Spleen (tissue), 11 donors: ENCODE data around the gene FAM13B. TPM values are rescaled to one million over a fixed set of nuclear protein-coding genes. Genes with fewer than 3 reads are reported as not detected.

Experiments
- DNase-seq: peaks from one replicate; pipeline ENCODE4 v3.0.0-alpha.2; 2020
- H3K27ac ChIP-seq, 8 donors: fragments of 200-600 bp; sonication (generic) in 7 of 8; 1 replicate in 4 of 8; 2 replicates in 4 of 8; pipeline versions ENCODE4 v1.5.0 to v1.8.0; 2016 to 2021; ENCODE audit warnings: inconsistent platforms in 4 of 8, mild to moderate bottlenecking in 4 of 8, moderate library complexity in 1 of 8
- H3K27me3 ChIP-seq, 7 donors: fragments of 200-600 bp; sonication (generic) in 6 of 7; replicated peaks in 1 of 7; 1 replicate in 4 of 7; 2 replicates in 3 of 7; pipeline versions ENCODE4 v1.5.0 to v1.8.0; 2016 to 2021; ENCODE audit warnings: inconsistent platforms in 3 of 7, mild to moderate bottlenecking in 1 of 7
- H3K36me3 ChIP-seq, 6 donors: fragments of 200-600 bp; sonication (generic) in 5 of 6; 1 replicate in 4 of 6; 2 replicates in 2 of 6; pipeline versions ENCODE4 v1.5.0 to v1.8.0; 2016 to 2021; ENCODE audit warnings: inconsistent platforms in 2 of 6
- H3K4me1 ChIP-seq, 6 donors: fragments of 200-600 bp; sonication (generic) in 5 of 6; 1 replicate in 3 of 6; 2 replicates in 3 of 6; pipeline versions ENCODE4 v1.5.0 to v1.8.0; 2016 to 2021; ENCODE audit warnings: inconsistent platforms in 3 of 6
- H3K4me3 ChIP-seq, 8 donors: fragments of 200-600 bp; sonication (generic) in 7 of 8; 1 replicate in 4 of 8; 2 replicates in 4 of 8; pipeline versions ENCODE4 v1.5.0 to v1.8.0; 2016 to 2021; ENCODE audit warnings: inconsistent platforms in 4 of 8, mild to moderate bottlenecking in 4 of 8, moderate library complexity in 2 of 8
- H3K9me3 ChIP-seq, 8 donors: fragments of 200-600 bp; sonication (generic) in 7 of 8; 1 replicate in 4 of 8; 2 replicates in 4 of 8; pipeline versions ENCODE4 v1.5.0 to v1.8.0; 2016 to 2021; ENCODE audit warnings: inconsistent platforms in 4 of 8
- POLR2A ChIP-seq, 3 donors: fragments of 450-650 bp; IDR thresholded peaks; one replicate each; pipeline ENCODE4 v1.5.1; 2017; ENCODE audit warnings: antibody characterized with exemption in 3 of 3, mild to moderate bottlenecking in 1 of 3
- POLR2AphosphoS5 ChIP-seq, 3 donors: sonication (generic); formaldehyde crosslinking; IDR thresholded peaks; one replicate each; pipeline ENCODE4 v1.5.1; 2017; ENCODE audit warnings: antibody characterized with exemption in 3 of 3
- WGBS, 5 donors: extraction: QIAGEN DNeasy Blood & Tissue Kit in 3 of 5; methylation state at CpG; one replicate each; pipeline versions ENCODE4 v1.1.5 to v1.1.7; 2013 to 2018; 5-methylcytosine and 5-hydroxymethylcytosine counted together
- intact Hi-C: fragments of 100-400 bp; cut with DNase I; formaldehyde crosslinking; loops from one replicate; pipeline ENCODE4 v1.15.0; 2023; ENCODE audit warnings: low total_unique reads
- polyA plus RNA-seq, 3 donors: library from polyadenylated mRNA; stranded (reverse); fragments of 200-250 nt; gene quantifications; one replicate each; pipeline ENCODE4 v1.2.1, GENCODE V29; 2013
- total RNA-seq, 7 donors: library from RNA; depleted of rRNA in 3 of 7; stranded (reverse); fragments of >200 nt in 3 of 7; fragmentation: NEBNext Ultra II Directional in 4 of 7; extraction: Animal tissue kit (Norgen Biotek cat#: 25700) in 4 of 7; gene quantifications; one replicate each; pipeline versions ENCODE4 v1.1.0 to v1.2.1, GENCODE V29; 2016 to 2021
- TF ChIP-seq, protein P1 (sequence below), 11 experiments: fragments of 200-600 bp in 7 of 11; fragments of 450-650 bp in 4 of 11; sonication (generic) in 4 of 11; IDR thresholded peaks in 8 of 11; conservative IDR thresholded peaks in 3 of 11; 1 replicate in 7 of 11; 2 replicates in 4 of 11; pipeline versions ENCODE4 v1.4.0 to v1.8.0; 2016 to 2021; ENCODE audit warnings: antibody characterized with exemption in 11 of 11, inconsistent platforms in 4 of 11, mild to moderate bottlenecking in 1 of 11
- donor health status: healthy with polysubstance abuse.
- donor health status: DM: no; HTN: no; CAD: no; lungs with moderate emphysema.
- donor health status: DM: no; HTN: no; CAD: no.
- donor health status: Bipolar disorder and iron deficiency.
- donor health status: healthy.
- donor health status: DM: no; HTN: no; CAD: no.
- donor health status: DM: yes; HTN: yes; CAD: no.

The FAM13B gene
- total and polyA plus RNA-seq, 10 donors, result 11.3 to 91.9 (median 66.4) TPM

DNA sequence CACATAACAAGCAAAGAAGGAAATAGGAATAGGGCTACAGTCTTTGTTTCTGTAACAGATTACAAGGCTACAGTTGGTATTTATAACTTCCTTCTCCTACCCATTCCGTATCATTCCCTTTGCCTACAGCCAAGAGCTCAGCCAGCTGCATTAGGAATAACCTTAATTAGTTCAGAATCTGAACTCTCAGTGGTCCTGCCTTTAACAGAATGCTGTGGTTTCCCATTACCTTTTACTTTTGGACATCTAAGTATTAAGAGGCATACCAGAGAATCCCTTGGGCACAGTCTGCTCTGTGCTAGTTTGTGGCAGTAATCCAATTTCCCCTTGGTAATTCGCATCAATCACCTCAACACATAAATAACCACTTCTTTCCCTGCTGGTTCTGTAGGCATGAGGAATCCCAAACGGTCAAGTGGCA, 99.4 kb downstream of the FAM13B start:
- peak overlapping the region in 1 of 8 donors; percentile 4 for H3K27ac ChIP-seq
- no peaks in the 10 kb centered on the region for H3K9me3 ChIP-seq
- H3K27me3 ChIP-seq, result no peaks in the 10 kb centered on the region
- DNase-seq, result no peak
- TF ChIP-seq, protein P1, sequence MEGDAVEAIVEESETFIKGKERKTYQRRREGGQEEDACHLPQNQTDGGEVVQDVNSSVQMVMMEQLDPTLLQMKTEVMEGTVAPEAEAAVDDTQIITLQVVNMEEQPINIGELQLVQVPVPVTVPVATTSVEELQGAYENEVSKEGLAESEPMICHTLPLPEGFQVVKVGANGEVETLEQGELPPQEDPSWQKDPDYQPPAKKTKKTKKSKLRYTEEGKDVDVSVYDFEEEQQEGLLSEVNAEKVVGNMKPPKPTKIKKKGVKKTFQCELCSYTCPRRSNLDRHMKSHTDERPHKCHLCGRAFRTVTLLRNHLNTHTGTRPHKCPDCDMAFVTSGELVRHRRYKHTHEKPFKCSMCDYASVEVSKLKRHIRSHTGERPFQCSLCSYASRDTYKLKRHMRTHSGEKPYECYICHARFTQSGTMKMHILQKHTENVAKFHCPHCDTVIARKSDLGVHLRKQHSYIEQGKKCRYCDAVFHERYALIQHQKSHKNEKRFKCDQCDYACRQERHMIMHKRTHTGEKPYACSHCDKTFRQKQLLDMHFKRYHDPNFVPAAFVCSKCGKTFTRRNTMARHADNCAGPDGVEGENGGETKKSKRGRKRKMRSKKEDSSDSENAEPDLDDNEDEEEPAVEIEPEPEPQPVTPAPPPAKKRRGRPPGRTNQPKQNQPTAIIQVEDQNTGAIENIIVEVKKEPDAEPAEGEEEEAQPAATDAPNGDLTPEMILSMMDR (IDR thresholded peaks at IDR 0.05 in 8 of 11, conservative IDR thresholded peaks at IDR 0.05 in 3 of 11), result no peak
- no peak for TF ChIP-seq POLR2AphosphoS5 (IDR thresholded peaks at IDR 0.05)
- TF ChIP-seq POLR2A (IDR thresholded peaks at IDR 0.05), result no peak
- H3K4me3 ChIP-seq, result no peak overlapping the region
- WGBS, 5 donors, result 45 to 66% (median 55%) methylated on average over 3 of the region's 3 CpGs
- intact Hi-C loops, result no loop called here
- H3K4me1 ChIP-seq, result no peaks in the 10 kb centered on the region
- H3K36me3 ChIP-seq, result peaks cover 0 to 44% (median 12%) of the 10 kb centered on the region in 6 donors

DNA sequence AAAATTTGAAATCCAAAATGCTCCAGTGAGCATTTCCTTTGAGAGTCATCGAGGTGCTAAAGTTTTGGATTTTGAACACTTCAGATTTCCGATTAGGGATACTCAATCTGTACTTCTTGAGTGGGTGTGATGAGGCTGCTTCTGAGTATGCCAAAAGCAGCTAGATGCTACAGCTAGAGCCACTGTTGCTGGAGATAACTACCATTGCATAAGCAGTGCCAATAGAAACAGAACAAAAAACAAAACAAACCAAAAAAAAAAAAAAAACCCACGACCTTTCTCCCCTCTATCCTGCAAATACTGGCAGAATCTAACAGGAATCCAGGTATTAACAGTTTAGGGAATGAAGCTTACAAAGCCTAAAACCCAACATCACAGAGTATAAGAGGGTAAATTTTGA, 100.1 kb downstream of the FAM13B start:
- Histone ChIP-seq H3K27ac (peak overlapping the region in 1 of 8 donors; percentile 4), H3K36me3 (peaks cover 0 to 44% (median 9%) of the 10 kb centered on the region in 6 donors), H3K27me3 (no peaks in the 10 kb centered on the region), H3K4me1 (no peaks in the 10 kb centered on the region), H3K9me3 (no peaks in the 10 kb centered on the region), H3K4me3 (no peak overlapping the region)
- DNase-seq, result no peak
- TF ChIP-seq, protein P1 (IDR thresholded peaks at IDR 0.05 in 8 of 11, conservative IDR thresholded peaks at IDR 0.05 in 3 of 11), result no peak
- no peak for TF ChIP-seq POLR2AphosphoS5 (IDR thresholded peaks at IDR 0.05)
- no peak for TF ChIP-seq POLR2A (IDR thresholded peaks at IDR 0.05)
- intact Hi-C loops, result no loop called here
- WGBS, 5 donors, result 73 to 83% (median 79%) methylated on average over 3 of the region's 3 CpGs

DNA sequence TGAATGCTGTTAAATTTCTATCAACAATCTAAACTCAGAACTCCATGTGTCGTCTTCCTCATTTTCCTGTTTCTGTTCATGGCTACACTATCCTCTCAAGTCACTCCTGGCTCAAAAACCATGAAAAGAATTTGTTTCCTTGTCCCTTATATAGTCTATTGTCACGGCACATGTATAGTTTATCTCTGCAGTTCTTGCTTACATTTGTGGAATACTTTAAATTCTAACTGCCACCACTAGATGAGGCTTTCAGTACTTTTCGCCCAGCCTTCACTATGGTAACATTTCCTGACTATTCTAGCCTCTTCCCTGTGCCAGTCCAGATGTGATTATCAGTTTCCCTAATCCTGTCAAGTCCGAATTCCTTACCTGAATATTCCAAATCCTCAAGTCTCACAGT, 109.0 kb downstream of the FAM13B start:
- TF ChIP-seq, protein P1 (IDR thresholded peaks at IDR 0.05 in 8 of 11, conservative IDR thresholded peaks at IDR 0.05 in 3 of 11), result no peak
- TF ChIP-seq POLR2A (IDR thresholded peaks at IDR 0.05) (no peak), POLR2AphosphoS5 (IDR thresholded peaks at IDR 0.05) (no peak)
- 63 to 78% (median 75%) methylated on average over 4 of the region's 4 CpGs for WGBS, 5 donors
- no peaks in the 10 kb centered on the region for H3K4me1 ChIP-seq
- DNase-seq, result no peak
- H3K27ac ChIP-seq, result no peak overlapping the region
- H3K9me3 ChIP-seq, result no peaks in the 10 kb centered on the region
- no peak overlapping the region for H3K4me3 ChIP-seq
- intact Hi-C loops, result no loop called here
- no peaks in the 10 kb centered on the region for H3K27me3 ChIP-seq
- peaks cover 0 to 33% (median 0%) of the 10 kb centered on the region in 6 donors for H3K36me3 ChIP-seq

DNA sequence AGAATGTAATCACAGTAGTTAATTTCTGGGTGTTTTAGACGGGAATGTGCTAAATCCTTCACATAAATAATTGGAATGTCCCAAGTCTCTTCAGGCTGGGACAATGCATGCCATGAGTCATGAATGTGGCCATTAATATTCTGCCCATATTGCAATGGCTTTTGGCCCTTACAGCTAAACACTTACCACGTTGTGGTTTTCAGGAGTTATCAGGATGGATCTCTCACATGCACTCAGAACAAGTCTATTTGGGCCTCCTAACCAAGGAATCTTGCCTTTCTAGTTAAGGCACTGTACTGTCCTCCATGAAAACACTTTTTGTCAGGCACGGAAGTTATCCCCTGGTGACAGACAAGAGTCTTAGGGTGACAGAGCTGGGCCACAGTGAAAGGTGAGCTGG, 110.9 kb downstream of the FAM13B start:
- Histone ChIP-seq H3K9me3 (peaks cover 0 to 5% (median 0%) of the 10 kb centered on the region in 8 donors), H3K4me1 (no peaks in the 10 kb centered on the region), H3K27me3 (no peaks in the 10 kb centered on the region), H3K36me3 (peaks cover 0 to 14% (median 0%) of the 10 kb centered on the region in 6 donors), H3K4me3 (no peak overlapping the region), H3K27ac (no peak overlapping the region)
- DNase-seq, result no peak
- WGBS, 5 donors, result 67 to 78% (median 76%) methylated on average over 3 of the region's 3 CpGs
- intact Hi-C loops, result no loop called here
- no peak for TF ChIP-seq POLR2AphosphoS5 (IDR thresholded peaks at IDR 0.05)
- TF ChIP-seq, protein P1 (IDR thresholded peaks at IDR 0.05 in 8 of 11, conservative IDR thresholded peaks at IDR 0.05 in 3 of 11), result no peak
- TF ChIP-seq POLR2A (IDR thresholded peaks at IDR 0.05), result no peak
